ENCODE data around the gene SMARCA2.
A peak's percentile ranks its signal among the peaks of the same experiment; 100 is the strongest.

SMARCA2 gene

GRCh38 chr9:2016408-2017330 is 1.5 kb downstream of the SMARCA2 start:
- peak; percentile 65 for DNase-seq

GRCh38 chr9:2017331-2018161 is 2.4 kb downstream of the SMARCA2 start:
- DNase-seq, result peak; percentile 67

GRCh38 chr9:2018162-2018643 is 3.1 kb downstream of the SMARCA2 start:
- DNase-seq, result peak; percentile 17

- no peak for DNase-seq
These were observed 3.8 kb downstream of the SMARCA2 start for GRCh38 chr9:2018764-2019558.

GRCh38 chr9:2019723-2020122 is 4.6 kb downstream of the SMARCA2 start:
- no peak for DNase-seq

GRCh38 chr9:2021731-2022130 is 6.6 kb downstream of the SMARCA2 start:
- no peak for DNase-seq

GRCh38 chr9:2022560-2022959 is 7.4 kb downstream of the SMARCA2 start:
- peak; percentile 33 for DNase-seq

GRCh38 chr9:2023042-2023441 is 7.9 kb downstream of the SMARCA2 start:
- no peak for DNase-seq

GRCh38 chr9:2023532-2023931 is 8.4 kb downstream of the SMARCA2 start:
- peak; percentile 6 for DNase-seq

- peak; percentile 83 for DNase-seq
These were observed 10.0 kb downstream of the SMARCA2 start for GRCh38 chr9:2024888-2025782.

GRCh38 chr9:2026220-2026997 is 11.3 kb downstream of the SMARCA2 start:
- DNase-seq, result no peak

GRCh38 chr9:2027543-2028160 is 12.5 kb downstream of the SMARCA2 start:
- no peak for DNase-seq

GRCh38 chr9:2028888-2029287 is 13.7 kb downstream of the SMARCA2 start:
- no peak for DNase-seq

- DNase-seq, result no peak
These were observed 14.6 kb downstream of the SMARCA2 start for GRCh38 chr9:2029666-2030170.

GRCh38 chr9:2032234-2032633 is 17.1 kb downstream of the SMARCA2 start:
- no peak for DNase-seq

- no peak for DNase-seq
These were observed 21.7 kb downstream of the SMARCA2 start for GRCh38 chr9:2036844-2037243.

- DNase-seq, result no peak
These were observed 24.4 kb downstream of the SMARCA2 start for GRCh38 chr9:2039294-2040180.

- DNase-seq, result no peak
These were observed 25.7 kb downstream of the SMARCA2 start for GRCh38 chr9:2040828-2041227.

- no peak for DNase-seq
These were observed 26.6 kb downstream of the SMARCA2 start for GRCh38 chr9:2041736-2042135.
